Endothelial cell (in vitro differentiated cells): Measurements from ENCODE around the gene ATF5. TPM values are rescaled to one million over a fixed set of nuclear protein-coding genes. Genes with fewer than 3 reads are reported as not detected.

Experiments used
- DNase-seq: peaks from one replicate; pipeline ENCODE4 v3.0.0; 2021; ENCODE audit warnings: low spot score
- H3K27ac Mint-ChIP-seq: one replicate; pipeline ENCODE4 v1.8.0; 2021; ENCODE audit warnings: mixed read lengths, inconsistent platforms; ENCODE audit not compliant: unreplicated experiment
- H3K27me3 Mint-ChIP-seq: one replicate; pipeline ENCODE4 v1.8.0; 2021; ENCODE audit warnings: mild to moderate bottlenecking, moderate library complexity, mixed read lengths, inconsistent platforms; ENCODE audit not compliant: unreplicated experiment
- H3K36me3 Mint-ChIP-seq: one replicate; pipeline ENCODE4 v1.8.0; 2021; ENCODE audit warnings: mild to moderate bottlenecking, low read depth, mixed read lengths, inconsistent platforms; ENCODE audit not compliant: unreplicated experiment
- H3K4me1 Mint-ChIP-seq: one replicate; pipeline ENCODE4 v1.8.0; 2021; ENCODE audit warnings: mild to moderate bottlenecking, mixed read lengths, inconsistent platforms; ENCODE audit not compliant: unreplicated experiment
- H3K4me3 Mint-ChIP-seq: one replicate; pipeline ENCODE4 v1.8.0; 2021; ENCODE audit warnings: mild to moderate bottlenecking, mixed read lengths, inconsistent platforms; ENCODE audit not compliant: unreplicated experiment
- H3K9me3 Mint-ChIP-seq: one replicate; pipeline ENCODE4 v1.8.0; 2021; ENCODE audit warnings: mixed read lengths, inconsistent platforms; ENCODE audit not compliant: unreplicated experiment
- total RNA-seq: library from RNA; stranded (reverse); fragmentation: NEBNext Ultra II Directional; extraction: Animal tissue kit (Norgen Biotek cat#: 25700); gene quantifications from one replicate; pipeline ENCODE4 v1.2.1, GENCODE V29; 2021; ENCODE audit not compliant: unreplicated experiment
- TF ChIP-seq, protein P1 (sequence below): fragments of 200-600 bp; sonication (generic); IDR thresholded peaks from one replicate; pipeline ENCODE4 v1.5.0; 2021; ENCODE audit warnings: antibody characterized with exemption; ENCODE audit not compliant: unreplicated experiment

The ATF5 gene
- total RNA-seq, 1 donor from 2014 or later = 15.8 TPM

DNA sequence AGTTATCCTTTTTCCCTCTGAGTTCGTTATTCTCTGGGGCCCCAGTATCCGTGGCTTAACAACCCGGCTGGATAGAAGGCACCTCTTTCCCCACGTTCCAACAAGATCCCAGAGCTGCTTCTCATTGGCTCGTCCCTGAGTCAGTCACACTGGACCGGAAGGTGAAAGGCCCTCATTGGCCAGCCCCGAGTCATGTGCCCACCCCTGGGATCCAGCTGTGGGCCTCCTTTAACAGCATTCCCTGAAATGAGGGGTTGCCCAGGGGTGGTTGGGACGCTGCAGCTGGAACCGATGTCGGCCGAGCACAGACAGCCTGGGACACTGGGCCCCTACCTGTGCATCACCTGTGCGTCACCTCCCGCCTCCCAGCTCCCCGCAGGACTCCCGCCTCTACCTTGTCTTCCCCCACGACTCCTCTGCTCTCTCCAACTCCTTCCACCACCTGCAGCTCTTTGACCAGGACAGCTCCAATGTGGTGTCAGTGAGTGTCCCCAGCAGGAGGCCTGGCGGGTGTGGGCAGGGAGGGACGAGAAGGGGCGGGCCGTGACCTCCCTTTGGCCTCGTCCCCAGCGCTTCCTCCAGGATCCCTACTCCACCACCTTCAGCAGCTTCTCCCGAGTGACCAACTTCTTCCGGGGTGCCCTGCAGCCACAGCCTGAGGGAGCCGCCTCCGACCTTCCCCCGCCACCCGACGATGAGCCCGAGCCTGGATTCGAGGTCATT is 47.2 kb upstream of the ATF5 start:
- H3K9me3 Mint-ChIP-seq = no peaks in the 10 kb centered on the region
- TF ChIP-seq, protein P1, sequence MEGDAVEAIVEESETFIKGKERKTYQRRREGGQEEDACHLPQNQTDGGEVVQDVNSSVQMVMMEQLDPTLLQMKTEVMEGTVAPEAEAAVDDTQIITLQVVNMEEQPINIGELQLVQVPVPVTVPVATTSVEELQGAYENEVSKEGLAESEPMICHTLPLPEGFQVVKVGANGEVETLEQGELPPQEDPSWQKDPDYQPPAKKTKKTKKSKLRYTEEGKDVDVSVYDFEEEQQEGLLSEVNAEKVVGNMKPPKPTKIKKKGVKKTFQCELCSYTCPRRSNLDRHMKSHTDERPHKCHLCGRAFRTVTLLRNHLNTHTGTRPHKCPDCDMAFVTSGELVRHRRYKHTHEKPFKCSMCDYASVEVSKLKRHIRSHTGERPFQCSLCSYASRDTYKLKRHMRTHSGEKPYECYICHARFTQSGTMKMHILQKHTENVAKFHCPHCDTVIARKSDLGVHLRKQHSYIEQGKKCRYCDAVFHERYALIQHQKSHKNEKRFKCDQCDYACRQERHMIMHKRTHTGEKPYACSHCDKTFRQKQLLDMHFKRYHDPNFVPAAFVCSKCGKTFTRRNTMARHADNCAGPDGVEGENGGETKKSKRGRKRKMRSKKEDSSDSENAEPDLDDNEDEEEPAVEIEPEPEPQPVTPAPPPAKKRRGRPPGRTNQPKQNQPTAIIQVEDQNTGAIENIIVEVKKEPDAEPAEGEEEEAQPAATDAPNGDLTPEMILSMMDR = no peak
- H3K36me3 Mint-ChIP-seq = peaks cover 37% of the 10 kb centered on the region
- peak overlapping the region; percentile 37 for H3K4me3 Mint-ChIP-seq
- peaks cover 12% of the 10 kb centered on the region for H3K4me1 Mint-ChIP-seq
- H3K27ac Mint-ChIP-seq = no peak overlapping the region
- H3K27me3 Mint-ChIP-seq = peaks cover 11% of the 10 kb centered on the region
- no peak for DNase-seq

GRCh38 chr19:49882643-49883042 is 46.4 kb upstream of the ATF5 start:
- H3K4me3 Mint-ChIP-seq = no peak overlapping the region
- H3K9me3 Mint-ChIP-seq = no peaks in the 10 kb centered on the region
- peaks cover 37% of the 10 kb centered on the region for H3K36me3 Mint-ChIP-seq

GRCh38 chr19:49883094-49883493 is 45.9 kb upstream of the ATF5 start:
- Mint-ChIP-seq H3K4me3 (no peak overlapping the region), H3K36me3 (peaks cover 37% of the 10 kb centered on the region)

More at GRCh38 chr19:49882643-49883042, 46.4 kb upstream of the ATF5 start:
- Mint-ChIP-seq H3K27ac (no peak overlapping the region), H3K27me3 (peaks cover 13% of the 10 kb centered on the region), H3K4me1 (peaks cover 12% of the 10 kb centered on the region)
- no peak for DNase-seq
- TF ChIP-seq, protein P1 = no peak

DNA sequence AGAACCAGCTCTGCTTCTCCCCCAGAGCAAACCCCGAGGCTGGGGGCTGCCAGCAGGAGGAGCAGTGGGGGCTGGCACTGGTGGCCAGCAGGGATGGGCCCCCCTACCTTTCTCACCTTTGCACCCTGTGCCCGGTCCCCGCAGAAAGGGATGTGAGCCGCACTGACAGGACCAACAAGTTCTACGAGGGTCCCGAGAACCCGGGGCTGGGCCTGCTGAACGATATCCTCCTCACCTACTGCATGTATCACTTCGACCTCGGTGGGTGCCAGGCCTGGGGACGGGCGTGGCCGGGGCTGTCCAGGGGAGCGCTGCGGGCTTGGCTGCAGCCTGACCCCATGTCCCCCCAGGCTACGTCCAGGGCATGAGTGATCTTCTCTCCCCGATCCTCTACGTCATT is 44.9 kb upstream of the ATF5 start:
- Mint-ChIP-seq H3K27me3 (peaks cover 6% of the 10 kb centered on the region), H3K27ac (peak overlapping the region; percentile 61), H3K36me3 (peaks cover 33% of the 10 kb centered on the region), H3K4me1 (peaks cover 2% of the 10 kb centered on the region), H3K4me3 (no peak overlapping the region), H3K9me3 (no peaks in the 10 kb centered on the region)
- TF ChIP-seq, protein P1 = no peak
- no peak for DNase-seq

More at GRCh38 chr19:49883094-49883493, 45.9 kb upstream of the ATF5 start:
- H3K4me1 Mint-ChIP-seq = peaks cover 10% of the 10 kb centered on the region
- DNase-seq = no peak
- no peak overlapping the region for H3K27ac Mint-ChIP-seq
- H3K27me3 Mint-ChIP-seq = peaks cover 11% of the 10 kb centered on the region
- no peaks in the 10 kb centered on the region for H3K9me3 Mint-ChIP-seq
- TF ChIP-seq, protein P1 = no peak

DNA sequence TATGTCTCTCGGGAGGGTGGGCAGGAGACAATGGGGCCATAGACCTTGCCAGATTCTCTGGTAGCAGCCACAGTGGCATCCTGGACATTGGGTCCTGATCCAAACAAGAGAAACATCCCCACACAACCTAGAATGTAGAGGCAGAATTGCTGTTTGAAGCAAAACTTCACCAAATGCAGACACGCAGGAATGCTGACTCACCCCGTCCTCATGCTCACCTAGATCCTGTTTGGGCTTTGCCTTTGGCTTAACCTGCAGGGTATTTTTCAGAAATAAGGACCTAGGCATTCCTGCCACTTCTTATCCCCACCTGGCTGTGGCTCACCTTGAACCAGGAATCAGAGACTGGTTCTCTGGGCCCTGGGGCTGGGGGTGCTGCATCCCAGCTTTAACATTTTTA is 44.2 kb upstream of the ATF5 start:
- Mint-ChIP-seq H3K4me1 (no peaks in the 10 kb centered on the region), H3K4me3 (no peak overlapping the region), H3K36me3 (peaks cover 30% of the 10 kb centered on the region), H3K9me3 (no peaks in the 10 kb centered on the region), H3K27me3 (peaks cover 9% of the 10 kb centered on the region), H3K27ac (no peak overlapping the region)
- no peak for DNase-seq
- TF ChIP-seq, protein P1 = no peak
